Activated B cell treated with CpG ODN at 0.5 μM for 24 hours (primary cell): ENCODE data around the gene PEX12. TPM values are rescaled to one million over a fixed set of nuclear protein-coding genes. Genes with fewer than 3 reads are reported as not detected.
"Not testable (repeated sequence)": the region's sequence is repeated elsewhere in the genome, so short reads cannot be mapped to it uniquely, and the experiment has no call there.

ENCODE experiments used
- ATAC-seq: fragments of 200-7000 bp; cut with Tn5 transposase; one replicate; pipeline ENCODE4 v1.10.0; 2021; ENCODE audit warnings: low read depth, mild to moderate bottlenecking, moderate library complexity
- CTCF ChIA-PET: fragments of 350-600 bp; sonication (Branson Sonifier 250); formaldehyde crosslinking; loops from one replicate; lab custom pipeline; 2021; ENCODE audit warnings: antibody characterized with exemption; lab: Charles Lee
- POLR2A ChIA-PET: fragments of 350-600 bp; sonication (Branson Sonifier 250); formaldehyde crosslinking; loops from one replicate; lab custom pipeline; 2021; ENCODE audit warnings: antibody characterized with exemption; lab: Charles Lee
- DNase-seq: peaks from one replicate; pipeline ENCODE4 v3.0.0; 2022
- H3K27ac Mint-ChIP-seq: one replicate; pipeline ENCODE4 v1.8.0; 2020; ENCODE audit warnings: mixed read lengths
- H3K27me3 Mint-ChIP-seq: one replicate; pipeline ENCODE4 v1.8.0; 2021; ENCODE audit warnings: mixed read lengths
- H3K36me3 Mint-ChIP-seq: one replicate; pipeline ENCODE4 v1.8.0; 2021; ENCODE audit warnings: low read depth, mixed read lengths
- H3K4me1 Mint-ChIP-seq: one replicate; pipeline ENCODE4 v1.8.0; 2021; ENCODE audit warnings: mixed read lengths
- H3K4me3 Mint-ChIP-seq: one replicate; pipeline ENCODE4 v1.8.0; 2020; ENCODE audit warnings: mild to moderate bottlenecking, mixed read lengths
- H3K9me3 Mint-ChIP-seq: one replicate; pipeline ENCODE4 v1.8.0; 2020; ENCODE audit warnings: mixed read lengths
- CTCF ChIP-seq: fragments of 200-600 bp; IDR thresholded peaks from one replicate; pipeline ENCODE4 v1.8.0; 2022; ENCODE audit warnings: antibody characterized with exemption, mild to moderate bottlenecking
- intact Hi-C: fragments of 100-400 bp; cut with micrococcal nuclease; formaldehyde crosslinking; loops from one replicate; pipeline ENCODE4 v1.15.1; 2024
- total RNA-seq: library from RNA; stranded (reverse); gene quantifications from 2 replicates; pipeline ENCODE4 v1.2.3, GENCODE V29; 2022

Gene PEX12
- total RNA-seq, 1 donor from 2014 or later, result 4.8 TPM

- Mint-ChIP-seq H3K9me3 (no peaks in the 10 kb centered on the region), H3K27ac (peak overlapping the region; percentile 93), H3K4me3 (peak overlapping the region; percentile 96), H3K27me3 (no peaks in the 10 kb centered on the region), H3K36me3 (peaks cover 10% of the 10 kb centered on the region), H3K4me1 (peaks cover 25% of the 10 kb centered on the region)
- no peak for ATAC-seq
- DNase-seq, result no peak
- ChIA-PET CTCF (interaction anchor here (0.9 kb wide), 1 partner anchor 9 kb away, joined by 3 read pairs; no protein-coding TSS in a partner anchor), POLR2A (interaction anchor here (0.6 to 3.8 kb wide), 5 partner anchors 9 to 160 kb away, joined by 3 to 49 read pairs (median 3); partner anchors contain the start of genes AP2B1 and PEX12)
- no peak for TF ChIP-seq CTCF
- intact Hi-C loops, result loop anchor here (1.0 kb wide), 2 partner anchors 10 to 19 kb away; partner anchors contain the start of genes AP2B1 and PEX12
Observed at GRCh38 chr17:35568561-35568960, 9.8 kb downstream of the PEX12 start.

- peaks cover 25% of the 10 kb centered on the region for H3K4me1 Mint-ChIP-seq
- no peak for TF ChIP-seq CTCF
- DNase-seq, result no peak
- peaks cover 2% of the 10 kb centered on the region for H3K27me3 Mint-ChIP-seq
- H3K36me3 Mint-ChIP-seq, result peaks cover 8% of the 10 kb centered on the region
- CTCF ChIA-PET, result no interaction called here
- ATAC-seq, result no peak
- no peaks in the 10 kb centered on the region for H3K9me3 Mint-ChIP-seq
- intact Hi-C loops, result no loop called here
- peak overlapping the region; percentile 24 for H3K27ac Mint-ChIP-seq
- POLR2A ChIA-PET, result interaction anchor here (1.5 to 3.8 kb wide), 2 partner anchors 11 to 21 kb away, joined by 7 to 49 read pairs; partner anchors contain the start of genes AP2B1 and PEX12
- H3K4me3 Mint-ChIP-seq, result peak overlapping the region; percentile 96
Observed at GRCh38 chr17:35566968-35567367, 11.4 kb downstream of the PEX12 start.

- H3K4me3 Mint-ChIP-seq, H3K36me3 Mint-ChIP-seq, H3K4me1 Mint-ChIP-seq, H3K27ac Mint-ChIP-seq, ATAC-seq, CTCF ChIA-PET, DNase-seq, H3K9me3 Mint-ChIP-seq, intact Hi-C loops: not testable (repeated sequence)
- POLR2A ChIA-PET, result interaction anchor here (0.7 kb wide), 2 partner anchors 116 to 1039 kb away, joined by 3 read pairs; no protein-coding TSS in a partner anchor
- H3K27me3 Mint-ChIP-seq, result peaks cover 16% of the 10 kb centered on the region
Observed at GRCh38 chr17:35563181-35563580, 15.2 kb downstream of the PEX12 start.

GRCh38 chr17:35560703-35561102 is 17.7 kb downstream of the PEX12 start, which contains the start of gene SLFN14:
Gene SLFN14, minus strand, starts transcription at chr17:35560819. Its CDS starts 2,757 bp downstream, at chr17:35558062.
- Mint-ChIP-seq H3K36me3 (no peaks in the 10 kb centered on the region), H3K9me3 (no peaks in the 10 kb centered on the region), H3K27ac (no peak within 1 kb of the TSS), H3K4me1 (no peaks in the 10 kb centered on the region), H3K27me3 (peaks cover 23% of the 10 kb centered on the region), H3K4me3 (no peak within 1 kb of the TSS)
- DNase-seq (no peak), ATAC-seq (no peak)
- TF ChIP-seq CTCF, result no peak
- ChIA-PET POLR2A (no interaction called here), CTCF (no interaction called here)
- intact Hi-C loops, result no loop called here

- CTCF ChIA-PET, result interaction anchor here (1.0 kb wide), 1 partner anchor 8 kb away, joined by 3 read pairs; no protein-coding TSS in a partner anchor
- Mint-ChIP-seq H3K4me1 (no peaks in the 10 kb centered on the region), H3K9me3 (no peaks in the 10 kb centered on the region), H3K27me3 (peaks cover 23% of the 10 kb centered on the region), H3K4me3 (no peak overlapping the region), H3K27ac (no peak overlapping the region), H3K36me3 (no peaks in the 10 kb centered on the region)
- intact Hi-C loops, result no loop called here
- DNase-seq (no peak), ATAC-seq (no peak)
- POLR2A ChIA-PET, result interaction anchor here (0.6 kb wide), 1 partner anchor 1789 kb away, joined by 3 read pairs; no protein-coding TSS in a partner anchor
- no peak for TF ChIP-seq CTCF
Observed at GRCh38 chr17:35559495-35560210, 18.7 kb downstream of the PEX12 start.
